Activated naive CD8-positive, alpha-beta T cell treated with anti-CD3 and anti-CD28 coated beads, Interleukin-2, amount 50 U/mL, for 24 hours (primary cell): Measurements from ENCODE around the gene OAS2.

Source experiments
- ATAC-seq: fragments of 150-1000 bp; cut with Tn5 transposase; one replicate; pipeline ENCODE4 v1.10.0; 2021
- DNase-seq: peaks from one replicate; pipeline ENCODE4 v3.0.0; 2021
- H3K27ac Mint-ChIP-seq: one replicate; pipeline ENCODE4 v1.8.0; 2021; ENCODE audit warnings: mild to moderate bottlenecking, mixed read lengths
- H3K27me3 Mint-ChIP-seq: one replicate; pipeline ENCODE4 v1.8.0; 2021; ENCODE audit warnings: mixed read lengths
- H3K36me3 Mint-ChIP-seq: one replicate; pipeline ENCODE4 v1.8.0; 2021; ENCODE audit warnings: low read depth, mixed read lengths
- H3K4me1 Mint-ChIP-seq: one replicate; pipeline ENCODE4 v1.8.0; 2021; ENCODE audit warnings: mixed read lengths
- H3K4me3 Mint-ChIP-seq: one replicate; pipeline ENCODE4 v1.8.0; 2021; ENCODE audit warnings: mild to moderate bottlenecking, moderate library complexity, mixed read lengths
- H3K9me3 Mint-ChIP-seq: one replicate; pipeline ENCODE4 v1.8.0; 2021; ENCODE audit warnings: mixed read lengths

The OAS2 gene

GRCh38 chr12:113043240-113043639 lies 64.9 kb downstream of the OAS2 start:
- H3K4me1 Mint-ChIP-seq: no peaks in the 10 kb centered on the region
- no peaks in the 10 kb centered on the region for H3K36me3 Mint-ChIP-seq
- peaks cover 2% of the 10 kb centered on the region for H3K27me3 Mint-ChIP-seq
- H3K9me3 Mint-ChIP-seq: no peaks in the 10 kb centered on the region
- no peak overlapping the region for H3K4me3 Mint-ChIP-seq
- DNase-seq: no peak
- H3K27ac Mint-ChIP-seq: no peak overlapping the region
- no peak for ATAC-seq

- H3K27me3 Mint-ChIP-seq: peaks cover 2% of the 10 kb centered on the region
- no peak overlapping the region for H3K4me3 Mint-ChIP-seq
- H3K27ac Mint-ChIP-seq: no peak overlapping the region
Observed at GRCh38 chr12:113044516-113044915, 66.2 kb downstream of the OAS2 start.

GRCh38 chr12:113048716-113049127 lies 70.4 kb downstream of the OAS2 start:
- peak; percentile 67 for DNase-seq
- Mint-ChIP-seq H3K27me3 (no peaks in the 10 kb centered on the region), H3K4me1 (peaks cover 20% of the 10 kb centered on the region), H3K36me3 (no peaks in the 10 kb centered on the region), H3K4me3 (no peak overlapping the region), H3K9me3 (no peaks in the 10 kb centered on the region), H3K27ac (no peak overlapping the region)
- ATAC-seq: peak; percentile 62

More at GRCh38 chr12:113044516-113044915, 66.2 kb downstream of the OAS2 start:
- no peaks in the 10 kb centered on the region for H3K36me3 Mint-ChIP-seq
- no peaks in the 10 kb centered on the region for H3K9me3 Mint-ChIP-seq
- H3K4me1 Mint-ChIP-seq: peaks cover 5% of the 10 kb centered on the region
- no peak for ATAC-seq
- no peak for DNase-seq

GRCh38 chr12:113049976-113050742 lies 71.8 kb downstream of the OAS2 start:
- Mint-ChIP-seq H3K4me3 (no peak overlapping the region), H3K4me1 (peaks cover 20% of the 10 kb centered on the region)
- no peak for DNase-seq

GRCh38 chr12:113050795-113051194 lies 72.5 kb downstream of the OAS2 start:
- H3K4me3 Mint-ChIP-seq: no peak overlapping the region
- H3K36me3 Mint-ChIP-seq: no peaks in the 10 kb centered on the region
- peaks cover 20% of the 10 kb centered on the region for H3K4me1 Mint-ChIP-seq

More at GRCh38 chr12:113049976-113050742, 71.8 kb downstream of the OAS2 start:
- Mint-ChIP-seq H3K36me3 (no peaks in the 10 kb centered on the region), H3K27me3 (no peaks in the 10 kb centered on the region), H3K27ac (no peak overlapping the region), H3K9me3 (no peaks in the 10 kb centered on the region)
- no peak for ATAC-seq

GRCh38 chr12:113051759-113052158 lies 73.4 kb downstream of the OAS2 start:
- DNase-seq (no peak), ATAC-seq (no peak)
- Mint-ChIP-seq H3K4me3 (no peak overlapping the region), H3K27ac (no peak overlapping the region), H3K4me1 (peaks cover 25% of the 10 kb centered on the region), H3K9me3 (no peaks in the 10 kb centered on the region), H3K27me3 (peaks cover 3% of the 10 kb centered on the region), H3K36me3 (no peaks in the 10 kb centered on the region)

More at GRCh38 chr12:113050795-113051194, 72.5 kb downstream of the OAS2 start:
- Mint-ChIP-seq H3K27ac (no peak overlapping the region), H3K9me3 (no peaks in the 10 kb centered on the region), H3K27me3 (no peaks in the 10 kb centered on the region)
- ATAC-seq: no peak
- DNase-seq: no peak

- Mint-ChIP-seq H3K9me3 (no peaks in the 10 kb centered on the region), H3K4me3 (no peak overlapping the region), H3K27me3 (peaks cover 3% of the 10 kb centered on the region), H3K27ac (no peak overlapping the region), H3K36me3 (no peaks in the 10 kb centered on the region), H3K4me1 (peaks cover 25% of the 10 kb centered on the region)
- no peak for DNase-seq
- ATAC-seq: no peak
Observed at GRCh38 chr12:113052326-113052725, 74.0 kb downstream of the OAS2 start.

- no peaks in the 10 kb centered on the region for H3K9me3 Mint-ChIP-seq
- H3K27me3 Mint-ChIP-seq: peaks cover 3% of the 10 kb centered on the region
- ATAC-seq (no peak), DNase-seq (no peak)
- no peak overlapping the region for H3K27ac Mint-ChIP-seq
- no peaks in the 10 kb centered on the region for H3K36me3 Mint-ChIP-seq
- peaks cover 24% of the 10 kb centered on the region for H3K4me1 Mint-ChIP-seq
- no peak overlapping the region for H3K4me3 Mint-ChIP-seq
Observed at GRCh38 chr12:113054948-113055486, 76.7 kb downstream of the OAS2 start.

- Mint-ChIP-seq H3K27me3 (peaks cover 3% of the 10 kb centered on the region), H3K4me1 (peaks cover 22% of the 10 kb centered on the region), H3K27ac (peak overlapping the region; percentile 23), H3K9me3 (no peaks in the 10 kb centered on the region), H3K4me3 (peak overlapping the region; percentile 65), H3K36me3 (no peaks in the 10 kb centered on the region)
- DNase-seq (no peak), ATAC-seq (no peak)
Observed at GRCh38 chr12:113055594-113056380, 77.5 kb downstream of the OAS2 start.

GRCh38 chr12:113056381-113056630 lies 78.0 kb downstream of the OAS2 start:
- H3K4me3 Mint-ChIP-seq: peak overlapping the region; percentile 65
- ATAC-seq (no peak), DNase-seq (no peak)
- H3K36me3 Mint-ChIP-seq: no peaks in the 10 kb centered on the region
- peak overlapping the region; percentile 23 for H3K27ac Mint-ChIP-seq
- H3K27me3 Mint-ChIP-seq: peaks cover 3% of the 10 kb centered on the region
- no peaks in the 10 kb centered on the region for H3K9me3 Mint-ChIP-seq
- peaks cover 22% of the 10 kb centered on the region for H3K4me1 Mint-ChIP-seq

- peaks cover 23% of the 10 kb centered on the region for H3K4me1 Mint-ChIP-seq
- no peaks in the 10 kb centered on the region for H3K36me3 Mint-ChIP-seq
- no peaks in the 10 kb centered on the region for H3K9me3 Mint-ChIP-seq
- ATAC-seq (peak; percentile 35), DNase-seq (peak; percentile 29)
- H3K4me3 Mint-ChIP-seq: peak within 1 kb of the TSS; percentile 65
- peak within 1 kb of the TSS; percentile 23 for H3K27ac Mint-ChIP-seq
- H3K27me3 Mint-ChIP-seq: peaks cover 3% of the 10 kb centered on the region
Observed at GRCh38 chr12:113056631-113057488, 78.5 kb downstream of the OAS2 start, which contains the start of gene DTX1. TSS of gene DTX1 (plus strand) at chr12:113056730. CDS start at chr12:113058193, 1,463 bp downstream.

GRCh38 chr12:113057565-113058485 lies 79.5 kb downstream of the OAS2 start:
- no peak for DNase-seq
- H3K27ac Mint-ChIP-seq: no peak overlapping the region
- H3K27me3 Mint-ChIP-seq: peaks cover 3% of the 10 kb centered on the region
- peak overlapping the region; percentile 59 for H3K4me3 Mint-ChIP-seq
- H3K9me3 Mint-ChIP-seq: no peaks in the 10 kb centered on the region
- peaks cover 20% of the 10 kb centered on the region for H3K4me1 Mint-ChIP-seq
- H3K36me3 Mint-ChIP-seq: no peaks in the 10 kb centered on the region
- ATAC-seq: no peak

GRCh38 chr12:113058553-113058952 lies 80.2 kb downstream of the OAS2 start:
- H3K9me3 Mint-ChIP-seq: no peaks in the 10 kb centered on the region
- ATAC-seq (no peak), DNase-seq (no peak)
- peaks cover 18% of the 10 kb centered on the region for H3K4me1 Mint-ChIP-seq
- no peak overlapping the region for H3K4me3 Mint-ChIP-seq
- H3K27ac Mint-ChIP-seq: no peak overlapping the region
- H3K36me3 Mint-ChIP-seq: no peaks in the 10 kb centered on the region
- peaks cover 3% of the 10 kb centered on the region for H3K27me3 Mint-ChIP-seq
